Right lobe of liver (tissue), 4 donors: ENCODE data around the gene ZNF615.

ENCODE experiments used
- CTCF ChIP-seq, 4 donors: fragments of 200-600 bp in 3 of 4; fragments of 450-650 bp in 1 of 4; IDR thresholded peaks; one replicate each; pipeline versions ENCODE4 v1.5.1 to v1.8.0; 2016 to 2022; ENCODE audit warnings: antibody characterized with exemption in 4 of 4, mild to moderate bottlenecking in 2 of 4
- POLR2A ChIP-seq: fragments of 450-650 bp; IDR thresholded peaks from one replicate; pipeline ENCODE4 v1.6.1; 2017; ENCODE audit warnings: antibody characterized with exemption, mild to moderate bottlenecking
- donor health status: DM: no; HTN: no; CAD: no.
- donor health status: DM: no; HTN: no; CAD: no.
- donor health status: DM: no; HTN: yes; CAD: no.

DNA sequence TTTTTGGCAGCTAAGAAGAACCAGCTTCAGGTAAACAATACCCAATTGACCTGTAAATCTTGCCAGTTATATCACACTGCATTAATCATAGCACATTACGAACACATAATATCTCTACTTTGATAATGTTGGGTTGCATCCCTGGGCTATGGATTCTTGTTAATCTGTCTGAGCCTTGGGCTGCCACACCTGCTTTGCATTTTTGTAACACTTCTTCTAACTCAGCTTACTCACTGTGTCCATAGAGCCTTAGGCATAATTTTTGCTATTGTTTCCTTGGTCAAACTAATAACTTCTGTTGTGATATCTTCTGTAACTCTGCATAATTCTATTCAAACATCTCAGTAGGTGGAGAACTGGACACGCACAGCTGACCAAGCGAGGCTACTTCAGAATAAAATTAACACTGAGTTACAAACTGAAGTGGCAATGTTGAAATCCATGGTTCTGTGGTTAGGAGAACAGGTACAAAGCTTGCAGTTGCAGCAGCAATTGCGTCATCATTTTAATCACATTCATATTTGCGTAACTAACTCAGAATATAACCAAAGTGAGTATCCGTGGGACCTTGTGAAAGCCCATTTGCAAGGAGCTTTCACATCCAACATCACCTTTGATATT, 27.8 kb downstream of the ZNF615 start:
- TF ChIP-seq CTCF (IDR thresholded peaks at IDR 0.05) (no peak), POLR2A (no peak)
